Measurements from ENCODE around the gene CILP.

CILP gene

DNA sequence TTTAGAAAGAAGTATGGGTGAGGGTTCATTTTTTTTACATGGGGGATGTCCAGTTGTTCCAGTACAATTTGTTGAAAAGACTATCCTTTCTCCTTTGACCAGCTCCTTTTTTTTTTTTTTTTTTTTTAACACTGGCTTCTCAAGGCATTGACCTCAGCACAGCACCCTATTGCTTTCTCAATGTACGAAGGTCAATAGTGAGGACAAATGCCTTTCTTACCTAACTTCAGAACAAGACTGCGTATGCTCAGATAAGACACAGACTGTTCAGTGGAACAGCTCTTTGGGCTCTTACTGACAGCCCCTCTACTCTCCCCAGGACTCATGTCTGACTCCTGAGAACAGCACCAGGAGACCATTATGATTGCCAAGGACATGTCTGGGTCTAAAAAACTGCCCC lies 10.4 kb upstream of the CILP start:
- no peak for DNase-seq (ENCODE audit: insufficient read length)
- TF ChIP-seq TAF1 (IDR thresholded peaks at IDR 0.05; ENCODE audit: borderline replicate concordance, low read depth, low read length) (no peak), POLR2A (IDR thresholded peaks at IDR 0.05; ENCODE audit: low read depth, low read length) (no peak), POLR2AphosphoS5 (IDR thresholded peaks at IDR 0.05; ENCODE audit: low read depth, low read length) (no peak)

DNA sequence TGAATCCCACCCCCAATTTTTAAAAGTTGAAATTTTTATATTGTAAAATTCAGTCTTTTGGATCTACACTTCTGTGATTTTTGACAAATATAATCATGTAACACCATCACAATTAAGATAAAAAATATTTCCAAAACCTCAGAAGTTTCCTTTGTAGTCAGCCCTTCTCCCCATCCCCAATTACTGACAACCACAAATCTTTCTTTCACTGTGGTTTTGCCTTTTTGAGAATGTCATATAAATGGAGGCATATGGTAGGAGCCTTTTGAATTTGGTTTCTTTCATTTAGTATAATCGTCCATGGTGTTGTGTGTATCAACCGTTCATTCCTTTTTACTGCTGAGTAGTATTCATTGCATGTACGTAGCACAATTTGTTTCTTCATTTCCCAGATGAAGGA lies 7.9 kb upstream of the CILP start:
- FAIRE-seq (no peak), DNase-seq (ENCODE audit: insufficient read length) (no peak)
- TF ChIP-seq TAF1 (IDR thresholded peaks at IDR 0.05; ENCODE audit: borderline replicate concordance, low read depth, low read length) = no peak
- TF ChIP-seq POLR2AphosphoS5 (IDR thresholded peaks at IDR 0.05; ENCODE audit: low read depth, low read length) = no peak
- TF ChIP-seq POLR2A (IDR thresholded peaks at IDR 0.05; ENCODE audit: low read depth, low read length) = no peak

More for the DNA sequence above, 10.4 kb upstream of the CILP start:
- FAIRE-seq = no peak

GRCh38 chr15:65217526-65218482 lies 6.5 kb upstream of the CILP start:
- TF ChIP-seq TAF1 (IDR thresholded peaks at IDR 0.05; ENCODE audit: borderline replicate concordance, low read depth, low read length) = no peak
- no peak for TF ChIP-seq POLR2AphosphoS5 (IDR thresholded peaks at IDR 0.05; ENCODE audit: low read depth, low read length)
- TF ChIP-seq POLR2A (IDR thresholded peaks at IDR 0.05; ENCODE audit: low read depth, low read length) = no peak
- no peak for DNase-seq (ENCODE audit: insufficient read length)
- FAIRE-seq = no peak

- no peak for TF ChIP-seq POLR2A (IDR thresholded peaks at IDR 0.05; ENCODE audit: low read depth, low read length)
- no peak for TF ChIP-seq TAF1 (IDR thresholded peaks at IDR 0.05; ENCODE audit: borderline replicate concordance, low read depth, low read length)
- no peak for TF ChIP-seq POLR2AphosphoS5 (IDR thresholded peaks at IDR 0.05; ENCODE audit: low read depth, low read length)
Measured at GRCh38 chr15:65215496-65215895, 4.2 kb upstream of the CILP start.

DNA sequence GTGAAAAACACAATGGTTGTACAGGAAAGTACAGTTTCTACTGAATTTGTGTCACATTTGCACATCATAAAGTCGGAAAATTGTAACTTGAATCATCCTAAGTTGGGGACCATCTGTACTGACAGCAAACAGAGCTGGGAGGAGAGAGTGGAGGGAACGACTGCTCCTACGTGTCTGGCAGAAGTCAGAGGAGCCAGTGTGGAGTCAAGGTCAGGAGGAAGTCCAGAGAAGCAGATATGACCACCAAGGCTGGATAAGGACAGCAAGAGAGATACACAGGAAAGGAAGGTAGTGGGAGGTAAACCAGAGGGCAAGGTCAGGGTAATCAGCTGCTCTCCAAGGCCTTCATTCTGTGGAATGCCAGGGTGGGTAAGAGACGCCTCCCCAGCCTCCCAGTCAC lies 2.7 kb upstream of the CILP start:
- FAIRE-seq (no peak), DNase-seq (ENCODE audit: insufficient read length) (no peak)
- TF ChIP-seq POLR2AphosphoS5 (IDR thresholded peaks at IDR 0.05; ENCODE audit: low read depth, low read length) (no peak), TAF1 (IDR thresholded peaks at IDR 0.05; ENCODE audit: borderline replicate concordance, low read depth, low read length) (no peak), POLR2A (IDR thresholded peaks at IDR 0.05; ENCODE audit: low read depth, low read length) (no peak)

More at GRCh38 chr15:65215496-65215895, 4.2 kb upstream of the CILP start:
- DNase-seq (ENCODE audit: insufficient read length) (no peak), FAIRE-seq (no peak)

- FAIRE-seq (no peak), DNase-seq (ENCODE audit: insufficient read length) (no peak)
- TF ChIP-seq TAF1 (IDR thresholded peaks at IDR 0.05; ENCODE audit: borderline replicate concordance, low read depth, low read length) = no peak
Measured at GRCh38 chr15:65213241-65213640, 2.0 kb upstream of the CILP start.

GRCh38 chr15:65212097-65212496 lies 824 bp upstream of the CILP start:
- TF ChIP-seq POLR2AphosphoS5 (IDR thresholded peaks at IDR 0.05; ENCODE audit: low read depth, low read length) = no peak
- no peak for TF ChIP-seq POLR2A (IDR thresholded peaks at IDR 0.05; ENCODE audit: low read depth, low read length)
- no peak for TF ChIP-seq TAF1 (IDR thresholded peaks at IDR 0.05; ENCODE audit: borderline replicate concordance, low read depth, low read length)
- DNase-seq (ENCODE audit: insufficient read length) (peak; percentile 31), FAIRE-seq (no peak)

DNA sequence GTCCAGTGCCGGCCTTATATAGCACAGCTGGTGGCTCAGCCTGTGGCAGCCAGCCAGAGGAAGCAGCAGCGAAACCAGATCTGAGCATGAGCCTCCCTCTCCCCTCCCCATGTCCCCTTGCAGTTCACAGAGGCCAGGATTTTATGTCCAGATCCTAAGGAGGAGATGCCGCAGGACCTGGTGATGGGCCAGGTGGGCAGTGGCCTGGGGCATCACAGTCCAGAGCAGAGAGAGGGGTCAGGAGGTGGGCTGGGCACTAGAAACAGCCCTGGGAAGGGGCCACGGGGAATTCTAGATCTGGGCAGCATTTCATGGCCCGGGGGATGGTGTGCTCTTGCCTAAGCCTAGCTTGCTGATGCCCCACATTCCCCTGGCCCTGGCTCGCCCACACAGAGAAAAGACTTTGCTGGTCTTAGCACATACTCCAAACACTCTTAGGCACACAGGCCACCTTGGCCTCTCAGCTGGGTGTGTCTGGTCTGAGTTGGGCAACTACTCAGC lies 259 bp upstream of the CILP start:
- no peak for FAIRE-seq
- DNase-seq (ENCODE audit: insufficient read length) = no peak
- TF ChIP-seq TAF1 (IDR thresholded peaks at IDR 0.05; ENCODE audit: borderline replicate concordance, low read depth, low read length) = no peak
- TF ChIP-seq POLR2AphosphoS5 (IDR thresholded peaks at IDR 0.05; ENCODE audit: low read depth, low read length) = no peak

DNA sequence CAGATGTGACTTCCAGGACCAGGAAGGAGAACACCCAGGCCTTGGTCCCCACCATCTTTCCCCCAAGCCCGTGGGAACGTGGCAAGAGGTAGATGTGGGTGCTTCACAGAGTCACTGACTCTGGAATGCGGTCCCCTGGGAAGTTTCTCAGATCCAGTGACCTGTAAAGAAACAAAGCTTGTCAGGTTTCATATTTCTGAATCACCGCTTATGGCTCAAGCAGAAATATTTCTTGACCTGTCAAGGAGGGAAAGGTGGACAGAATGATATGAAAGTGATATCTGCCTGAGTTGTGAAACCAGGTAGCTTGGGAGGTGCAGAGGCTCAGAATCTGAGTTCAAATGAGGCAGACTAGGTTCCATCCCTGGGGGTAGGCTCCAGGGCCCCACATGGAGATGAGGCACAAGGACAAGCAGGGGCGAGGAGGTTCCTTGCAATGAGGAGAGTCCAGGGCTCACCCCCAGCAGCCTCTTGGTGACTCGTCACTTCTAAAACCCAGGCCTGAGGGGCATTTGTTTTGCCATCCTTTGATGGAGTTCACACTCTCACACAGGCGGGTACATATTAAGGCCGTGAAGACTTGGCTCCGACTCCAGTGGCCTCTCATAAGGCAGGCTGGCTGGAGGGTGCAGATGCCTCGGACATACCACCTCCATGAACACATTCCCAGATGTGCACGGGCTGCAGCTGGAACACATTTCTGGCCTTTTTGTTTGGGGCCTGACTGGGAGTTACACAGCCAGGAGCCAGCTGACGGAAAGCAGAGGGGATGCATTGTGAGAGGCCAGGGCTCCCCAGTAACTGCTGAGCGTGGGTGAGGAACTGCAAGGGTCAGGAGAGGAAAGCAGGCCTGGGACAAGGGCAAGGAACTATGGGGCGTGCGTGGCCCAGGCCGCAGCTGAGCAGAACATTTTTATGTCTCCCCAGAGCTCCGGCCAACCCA lies 1.3 kb downstream of the CILP start:
- FAIRE-seq = no peak

DNA sequence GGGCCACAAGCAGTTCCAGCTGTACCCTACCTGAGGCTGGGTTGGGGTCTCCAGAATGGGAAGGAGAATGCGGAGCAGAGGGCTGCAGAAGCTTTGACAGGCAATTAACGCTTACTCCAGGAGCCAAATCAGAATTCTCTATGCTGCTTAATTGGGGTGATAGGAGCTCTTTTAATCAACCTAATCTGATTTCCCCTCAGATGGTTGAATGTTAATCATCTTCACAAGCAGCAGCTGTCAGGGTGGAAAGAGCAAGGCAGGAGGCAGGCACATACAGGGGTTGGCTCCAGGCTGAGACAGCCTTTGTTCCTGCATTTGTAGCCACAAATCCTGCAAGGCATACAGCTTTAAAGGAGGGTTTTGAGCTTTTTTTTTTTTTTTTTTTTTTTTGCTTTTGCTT lies 2.6 kb downstream of the CILP start:
- no peak for DNase-seq (ENCODE audit: insufficient read length)
- TF ChIP-seq POLR2AphosphoS5 (IDR thresholded peaks at IDR 0.05; ENCODE audit: low read depth, low read length) = no peak
- TF ChIP-seq POLR2A (IDR thresholded peaks at IDR 0.05; ENCODE audit: low read depth, low read length) = no peak
- no peak for TF ChIP-seq TAF1 (IDR thresholded peaks at IDR 0.05; ENCODE audit: borderline replicate concordance, low read depth, low read length)
- no peak for FAIRE-seq

More for the DNA sequence above, 1.3 kb downstream of the CILP start:
- no peak for DNase-seq (ENCODE audit: insufficient read length)
- no peak for TF ChIP-seq POLR2A (IDR thresholded peaks at IDR 0.05; ENCODE audit: low read depth, low read length)

GRCh38 chr15:65207280-65207840 lies 3.9 kb downstream of the CILP start:
- DNase-seq (ENCODE audit: insufficient read length) = no peak
- no peak for FAIRE-seq
- no peak for TF ChIP-seq POLR2A (IDR thresholded peaks at IDR 0.05; ENCODE audit: low read depth, low read length)
- TF ChIP-seq POLR2AphosphoS5 (IDR thresholded peaks at IDR 0.05; ENCODE audit: low read depth, low read length) = no peak

Data from GM12892 (cell line).